T-cell (primary cell): ENCODE results near the gene ARMH1. TPM values are rescaled to one million over a fixed set of nuclear protein-coding genes. Genes with fewer than 3 reads are reported as not detected.

ENCODE experiments used
- ATAC-seq, 4 experiments: fragments of 200-7000 bp in 3 of 4; fragments of 150-1000 bp in 1 of 4; cut with Tn5 transposase; replicated peaks in 1 of 4; 1 replicate in 3 of 4; 2 replicates in 1 of 4; pipeline ENCODE4 v1.10.0; 2021; ENCODE audit warnings: moderate library complexity in 3 of 4, mild to moderate bottlenecking in 2 of 4, moderate number of reproducible peaks in 1 of 4
- CTCF ChIA-PET, 2 donors: fragments of 300-600 bp; sonication (Branson Sonifier 250); formaldehyde crosslinking; loops; one replicate each; lab custom pipeline; 2022; ENCODE audit warnings: antibody characterized with exemption in 2 of 2; lab: Charles Lee
- POLR2A ChIA-PET, 2 donors: fragments of 300-600 bp; sonication (Branson Sonifier 250); formaldehyde crosslinking; loops; one replicate each; lab custom pipeline; 2022; ENCODE audit warnings: antibody characterized with exemption in 2 of 2; lab: Charles Lee
- DNase-seq, 35 experiments: peaks; one replicate each; pipeline versions ENCODE4 v3.0.0 to v3.0.0-alpha.2; 2013 to 2023
- H3K27ac ChIP-seq: one replicate; pipeline ENCODE4 v1.5.1; 2013; ENCODE audit warnings: low read length
- H3K27me3 ChIP-seq, 2 experiments: replicated peaks in 1 of 2; 1 replicate in 1 of 2; 2 replicates in 1 of 2; pipeline versions ENCODE4 v1.6.1 to v1.7.0; 2013; ENCODE audit warnings: low read length in 1 of 2, mixed read lengths in 1 of 2; ENCODE audit not compliant: control insufficient read depth in 2 of 2, insufficient read depth in 2 of 2; ENCODE audit errors: extremely low read depth in 1 of 2
- H3K36me3 ChIP-seq, 2 donors: 1 replicate in 1 of 2; 2 replicates in 1 of 2; pipeline versions ENCODE4 v1.6.1 to v1.7.0; 2013; ENCODE audit warnings: low read length in 1 of 2; ENCODE audit not compliant: control insufficient read depth in 2 of 2, insufficient read depth in 1 of 2; ENCODE audit errors: extremely low read depth in 1 of 2
- H3K4me1 ChIP-seq, 2 experiments: 1 replicate in 1 of 2; 2 replicates in 1 of 2; pipeline versions ENCODE4 v1.6.1 to v1.7.0; 2013; ENCODE audit warnings: low read length in 2 of 2, mixed read lengths in 1 of 2; ENCODE audit not compliant: insufficient read depth in 2 of 2, control insufficient read depth in 1 of 2; ENCODE audit errors: extremely low read depth in 1 of 2
- H3K4me3 ChIP-seq, 2 donors: 1 replicate in 1 of 2; 2 replicates in 1 of 2; pipeline versions ENCODE4 v1.5.1 to v1.7.0; 2013; ENCODE audit warnings: mild to moderate bottlenecking in 2 of 2, low read length in 1 of 2, moderate library complexity in 1 of 2; ENCODE audit not compliant: control insufficient read depth in 1 of 2; ENCODE audit errors: extremely low read depth in 1 of 2
- H3K9me3 ChIP-seq: 2 replicates; pipeline ENCODE4 v1.7.0; 2013
- H3K27ac Mint-ChIP-seq, 2 donors: one replicate each; pipeline ENCODE4 v1.8.0; 2020 to 2021; ENCODE audit warnings: mild to moderate bottlenecking in 2 of 2, mixed read lengths in 2 of 2
- H3K27me3 Mint-ChIP-seq, 2 donors: one replicate each; pipeline ENCODE4 v1.8.0; 2021 to 2022; ENCODE audit warnings: mixed read lengths in 2 of 2
- H3K36me3 Mint-ChIP-seq: one replicate; pipeline ENCODE4 v1.8.0; 2021; ENCODE audit warnings: mixed read lengths
- H3K4me1 Mint-ChIP-seq, 3 donors: one replicate each; pipeline ENCODE4 v1.8.0; 2020 to 2022; ENCODE audit warnings: mixed read lengths in 3 of 3, mild to moderate bottlenecking in 1 of 3
- H3K4me3 Mint-ChIP-seq, 3 donors: one replicate each; pipeline ENCODE4 v1.8.0; 2020 to 2022; ENCODE audit warnings: mild to moderate bottlenecking in 3 of 3, mixed read lengths in 3 of 3, moderate library complexity in 3 of 3
- H3K9me3 Mint-ChIP-seq, 3 donors: one replicate each; pipeline ENCODE4 v1.8.0; 2020 to 2022; ENCODE audit warnings: mixed read lengths in 3 of 3
- WGBS: methylation state at CpG from one replicate; pipeline ENCODE4 v1.1.5; 2013; ENCODE audit warnings: missing lambda C conversion rate; ENCODE audit not compliant: insufficient coverage; 5-methylcytosine and 5-hydroxymethylcytosine counted together
- total RNA-seq, 35 experiments: library from RNA in 6 of 35; stranded (reverse) in 6 of 35; fragments of 120-200 nt in 1 of 35; gene quantifications; one replicate each; pipeline versions ENCODE4 v1.2.1 to v1.2.4 and lab custom pipeline; 2013 to 2026

Gene ARMH1
- total RNA-seq, 5 donors from 2014 or later (not counting 1 experiment from before 2014, with no cell fraction given): 49.5 to 102 (median 89.7) TPM

DNA sequence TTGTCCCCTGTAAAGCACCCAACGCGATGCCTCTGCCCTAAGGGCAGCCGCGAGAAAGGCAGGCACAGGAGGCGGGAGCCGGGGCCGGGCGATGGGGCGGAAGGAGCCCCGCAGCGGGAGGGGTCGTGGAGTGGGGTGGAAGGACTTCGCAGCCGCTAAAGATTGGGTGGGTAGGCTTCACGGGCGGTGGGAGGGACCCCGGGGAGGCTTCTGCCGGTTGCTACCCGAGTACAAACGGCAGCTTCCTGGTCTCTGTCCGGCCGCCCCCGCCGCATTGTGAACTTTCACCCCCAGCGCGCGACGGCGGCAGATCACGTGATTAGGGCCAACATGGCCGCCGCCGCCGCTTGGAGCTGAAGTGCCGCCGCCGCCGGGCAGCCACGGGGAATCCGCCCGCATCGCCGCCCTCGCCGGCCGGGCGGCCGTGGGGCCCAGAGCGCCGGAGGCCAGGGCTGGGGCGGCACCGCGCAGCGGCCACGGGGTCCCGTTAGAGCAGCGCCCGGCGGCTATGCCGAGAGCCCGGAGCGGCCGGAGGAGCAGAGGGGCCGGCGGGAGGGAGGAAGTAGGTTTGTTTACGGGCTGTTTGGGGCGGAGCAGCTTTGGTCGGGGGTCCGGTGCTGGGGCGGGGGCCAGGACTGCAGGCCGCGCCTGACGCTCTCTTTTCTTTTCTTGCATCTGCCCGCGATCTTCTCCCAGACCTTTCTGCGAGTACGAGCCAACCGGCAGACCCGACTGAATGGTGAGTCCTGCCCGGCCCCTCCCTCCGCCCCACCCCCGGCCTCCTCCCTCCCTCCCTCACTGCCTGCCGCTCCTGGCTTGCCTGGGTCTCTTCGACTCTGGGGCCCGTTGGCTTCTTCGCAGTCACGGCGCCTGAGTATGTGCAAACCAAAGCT, 42.6 kb upstream of the ARMH1 start:
- whole genome bisulfite sequencing: under 1% methylated on average over 79 of the region's 88 CpGs
- ATAC-seq (peak; percentile 80 to 83 (median 80)), DNase-seq (peak; percentile 78 to 91 (median 87))
- Mint-ChIP-seq H3K27me3 (no peaks in the 10 kb centered on the region), H3K4me1 (peaks cover 42 to 54% (median 49%) of the 10 kb centered on the region in 3 donors), H3K36me3 (peaks cover 27% of the 10 kb centered on the region), H3K4me3 (peak overlapping the region; percentile 89 to 90 (median 90)), H3K27ac (peak overlapping the region; percentile 97 to 99), H3K9me3 (no peaks in the 10 kb centered on the region)
- Histone ChIP-seq H3K9me3 (no peaks in the 10 kb centered on the region), H3K36me3 (peaks cover 15 to 42% of the 10 kb centered on the region in 2 donors), H3K4me3 (peak overlapping the region; percentile 67 to 74), H3K27me3 (no peaks in the 10 kb centered on the region), H3K27ac (peak overlapping the region; percentile 90), H3K4me1 (peaks cover 6 to 29% of the 10 kb centered on the region in 2 experiments)
- POLR2A ChIA-PET: interaction anchor here in 1 of 2 donors (0.6 kb wide), 2 partner anchors 842 to 1672 kb away, joined by 4 to 5 read pairs; no protein-coding TSS in a partner anchor
- CTCF ChIA-PET: interaction anchor here (0.9 to 2.7 kb wide), 7 partner anchors 16 to 393 kb away, joined by 3 to 10 read pairs (median 5); partner anchors contain the start of genes ARMH1 (in 1 of the 2) and TMEM53 (in 1 of the 2)

DNA sequence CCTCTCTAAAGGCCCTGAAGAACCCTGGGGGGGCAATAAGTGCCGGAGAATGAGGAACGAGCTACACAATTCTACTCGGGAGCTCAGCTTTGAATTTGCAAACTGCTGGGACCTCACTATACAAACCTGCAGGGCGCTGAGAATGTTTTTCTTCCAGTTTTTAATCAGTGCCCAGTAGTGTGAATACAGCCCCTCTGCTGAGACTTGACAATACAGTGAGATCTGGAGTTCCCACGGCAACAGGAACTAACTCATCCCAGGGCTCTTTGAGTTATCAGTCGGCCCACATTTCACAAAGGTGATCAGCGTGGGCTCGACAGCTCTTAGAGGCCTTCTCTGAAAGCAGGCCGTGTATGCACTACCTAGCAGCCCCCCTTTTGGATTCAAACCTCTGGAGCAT, 41.9 kb upstream of the ARMH1 start:
- ATAC-seq (peak in 1 of 4 experiments; percentile 7), DNase-seq (peak in 1 of 35 experiments; percentile 33)
- POLR2A ChIA-PET: interaction anchor here (0.6 kb wide), 2 partner anchors 177 to 1671 kb away, joined by 3 to 4 read pairs; no protein-coding TSS in a partner anchor
- H3K9me3 Mint-ChIP-seq: no peaks in the 10 kb centered on the region
- Histone ChIP-seq H3K36me3 (peaks cover 22 to 49% of the 10 kb centered on the region in 2 donors), H3K9me3 (no peaks in the 10 kb centered on the region), H3K27me3 (no peaks in the 10 kb centered on the region), H3K27ac (peak overlapping the region; percentile 90), H3K4me3 (peak overlapping the region; percentile 29 to 74), H3K4me1 (peaks cover 6 to 29% of the 10 kb centered on the region in 2 experiments)
- peak overlapping the region; percentile 85 to 90 (median 89) for H3K4me3 Mint-ChIP-seq
- H3K27ac Mint-ChIP-seq: peak overlapping the region; percentile 91 to 96
- 32% methylated on average over 7 of the region's 9 CpGs for WGBS
- peaks cover 30% of the 10 kb centered on the region for H3K36me3 Mint-ChIP-seq
- CTCF ChIA-PET: interaction anchor here (0.9 to 2.7 kb wide), 5 partner anchors 18 to 381 kb away, joined by 3 to 10 read pairs (median 5); partner anchors contain the start of genes ARMH1 (in 1 of the 2) and TMEM53 (in 1 of the 2)
- H3K4me1 Mint-ChIP-seq: peaks cover 42 to 55% (median 49%) of the 10 kb centered on the region in 3 donors
- no peaks in the 10 kb centered on the region for H3K27me3 Mint-ChIP-seq

GRCh38 chr1:44634606-44635189, 39.8 kb upstream of the ARMH1 start:
- WGBS: 100% methylated on average over 1 of the region's 3 CpGs
- Histone ChIP-seq H3K4me3 (no peak overlapping the region), H3K4me1 (peaks cover 6 to 32% of the 10 kb centered on the region in 2 experiments), H3K27ac (no peak overlapping the region), H3K9me3 (no peaks in the 10 kb centered on the region), H3K27me3 (no peaks in the 10 kb centered on the region), H3K36me3 (peaks cover 28 to 69% of the 10 kb centered on the region in 2 donors)
- Mint-ChIP-seq H3K4me1 (peaks cover 42 to 55% (median 50%) of the 10 kb centered on the region in 3 donors), H3K9me3 (no peaks in the 10 kb centered on the region), H3K36me3 (peaks cover 38% of the 10 kb centered on the region), H3K27me3 (no peaks in the 10 kb centered on the region), H3K4me3 (no peak overlapping the region), H3K27ac (peak overlapping the region; percentile 41 to 62)
- ChIA-PET CTCF (interaction anchor here (0.7 to 2.7 kb wide), 4 partner anchors 13 to 39 kb away, joined by 3 to 7 read pairs (median 4); partner anchors contain the start of gene TMEM53 (in 1 of the 2)), POLR2A (interaction anchor here in 1 of 2 donors (0.5 kb wide), 1 partner anchor 1705 kb away, joined by 5 read pairs; no protein-coding TSS in a partner anchor)
- no peak for DNase-seq
- no peak for ATAC-seq

- Histone ChIP-seq H3K36me3 (peaks cover 28 to 75% of the 10 kb centered on the region in 2 donors), H3K9me3 (no peaks in the 10 kb centered on the region), H3K27ac (no peak overlapping the region), H3K27me3 (no peaks in the 10 kb centered on the region), H3K4me3 (no peak overlapping the region), H3K4me1 (peaks cover 6 to 32% of the 10 kb centered on the region in 2 experiments)
- Mint-ChIP-seq H3K9me3 (no peaks in the 10 kb centered on the region), H3K4me1 (peaks cover 41 to 53% (median 48%) of the 10 kb centered on the region in 3 donors), H3K27me3 (no peaks in the 10 kb centered on the region), H3K36me3 (peaks cover 38% of the 10 kb centered on the region), H3K27ac (no peak overlapping the region), H3K4me3 (no peak overlapping the region)
- ChIA-PET POLR2A (no interaction called here), CTCF (no interaction called here)
- no peak for DNase-seq
- no peak for ATAC-seq
- 86% methylated on average over 3 of the region's 9 CpGs for WGBS
Observed at GRCh38 chr1:44635439-44635838, 39.1 kb upstream of the ARMH1 start.

DNA sequence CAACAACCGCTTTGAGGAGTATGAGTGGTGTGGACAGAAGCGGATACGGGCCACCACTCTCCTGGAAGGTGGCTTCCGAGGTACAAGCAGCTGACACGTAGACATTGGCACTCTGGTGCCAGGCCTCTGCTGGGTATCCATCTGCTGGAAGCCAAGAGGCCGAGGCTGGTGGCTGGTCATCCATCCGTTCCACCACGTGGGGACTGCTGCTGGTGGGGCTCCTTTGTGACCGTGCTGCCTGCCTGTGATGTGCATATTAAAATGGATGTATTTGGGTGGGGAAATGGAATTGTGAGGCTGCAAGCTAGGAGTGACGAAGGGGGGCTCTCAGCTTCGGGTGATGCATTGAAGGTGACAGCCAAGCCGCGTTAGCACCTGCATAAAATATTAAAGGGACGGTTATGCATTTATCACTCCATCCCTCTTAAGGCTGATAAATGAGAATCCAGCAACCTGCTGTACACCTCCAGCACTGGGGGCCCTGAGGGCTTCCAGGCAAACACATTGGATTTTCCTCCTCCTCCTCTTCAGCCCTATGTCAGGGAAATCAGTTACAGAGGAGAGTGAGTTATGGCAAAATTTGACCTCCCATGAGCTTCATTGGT, 38.3 kb upstream of the ARMH1 start:
- no peaks in the 10 kb centered on the region for H3K27me3 ChIP-seq
- Mint-ChIP-seq H3K27ac (no peak overlapping the region), H3K9me3 (no peaks in the 10 kb centered on the region), H3K4me1 (peaks cover 34 to 45% (median 41%) of the 10 kb centered on the region in 3 donors), H3K4me3 (no peak overlapping the region), H3K27me3 (no peaks in the 10 kb centered on the region), H3K36me3 (peaks cover 38% of the 10 kb centered on the region)
- ATAC-seq: no peak
- H3K9me3 ChIP-seq: no peaks in the 10 kb centered on the region
- ChIA-PET POLR2A (no interaction called here), CTCF (no interaction called here)
- DNase-seq: no peak
- 95% methylated on average over 9 of the region's 14 CpGs for WGBS
- H3K4me3 ChIP-seq: no peak overlapping the region
- H3K27ac ChIP-seq: no peak overlapping the region
- H3K4me1 ChIP-seq: peaks cover 4 to 29% of the 10 kb centered on the region in 2 experiments
- H3K36me3 ChIP-seq: peaks cover 30 to 82% of the 10 kb centered on the region in 2 donors
